ENCODE measurements around the gene ITPK1. TPM values are rescaled to one million over a fixed set of nuclear protein-coding genes. Genes with fewer than 3 reads are reported as not detected.

The ITPK1 gene
- total and polyA plus RNA-seq, 2 experiments from 2014 or later = 18.7 to 35.0 TPM

DNA sequence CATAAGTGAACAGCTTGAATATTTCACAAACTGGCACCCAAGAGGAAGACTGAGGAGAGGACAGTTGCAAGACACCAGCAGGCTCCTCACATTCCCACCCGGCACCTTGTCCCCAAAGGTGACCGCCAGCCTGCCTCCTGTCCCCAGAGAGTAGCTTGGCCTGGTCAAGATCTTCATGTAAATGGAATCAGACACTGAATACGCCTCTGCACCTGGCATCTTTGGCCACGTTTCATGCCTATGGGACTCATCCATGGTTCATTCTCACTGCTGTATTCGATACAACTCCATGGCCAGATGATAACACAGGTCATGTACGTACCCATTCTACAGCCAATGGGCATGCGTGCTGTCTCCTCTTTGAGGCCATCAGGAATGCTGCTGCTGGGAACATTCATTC lies 60.8 kb downstream of the ITPK1 start:
- Histone ChIP-seq H3K36me3 (ENCODE audit: low read depth) (no peaks in the 10 kb centered on the region), H3K9me3 (ENCODE audit: low read depth) (no peaks in the 10 kb centered on the region), H4K20me1 (ENCODE audit: insufficient read depth) (no peaks in the 10 kb centered on the region; the same call in 1 of the 2 replicates), H3K4me3 (no peak overlapping the region), H3K27ac (no peak overlapping the region), H3K4me1 (ENCODE audit: insufficient read depth) (peaks cover 14% of the 10 kb centered on the region), H3F3A (ENCODE audit: insufficient read depth) (no peaks in the 10 kb centered on the region), H3K9me2 (ENCODE audit: insufficient read depth) (no peaks in the 10 kb centered on the region), H2AFZ (no peak overlapping the region), H3K79me2 (ENCODE audit: insufficient read depth) (no peaks in the 10 kb centered on the region), H3K9ac (no peak overlapping the region), H3K27me3 (replicated peaks; ENCODE audit: insufficient read depth) (no peaks in the 10 kb centered on the region), H3K4me2 (ENCODE audit: unreplicated experiment) (no peak overlapping the region)
- 97% methylated on average over 7 of the region's 7 CpGs for WGBS, 2 experiments (ENCODE audit: low coverage in 1 of 2, low lambda C conversion rate in 2 of 2, missing lambda C conversion rate in 2 of 2)
- DNase-seq = no peak
- no peak for TF ChIP-seq EZH2phosphoT487 (IDR thresholded peaks at IDR 0.05; ENCODE audit: insufficient read depth, low read depth)
- no peak for TF ChIP-seq EZH2 (IDR thresholded peaks at IDR 0.05; ENCODE audit: insufficient read depth, poor library complexity, severe bottlenecking)
- in situ Hi-C loops (cut with MboI) = no loop called here

DNA sequence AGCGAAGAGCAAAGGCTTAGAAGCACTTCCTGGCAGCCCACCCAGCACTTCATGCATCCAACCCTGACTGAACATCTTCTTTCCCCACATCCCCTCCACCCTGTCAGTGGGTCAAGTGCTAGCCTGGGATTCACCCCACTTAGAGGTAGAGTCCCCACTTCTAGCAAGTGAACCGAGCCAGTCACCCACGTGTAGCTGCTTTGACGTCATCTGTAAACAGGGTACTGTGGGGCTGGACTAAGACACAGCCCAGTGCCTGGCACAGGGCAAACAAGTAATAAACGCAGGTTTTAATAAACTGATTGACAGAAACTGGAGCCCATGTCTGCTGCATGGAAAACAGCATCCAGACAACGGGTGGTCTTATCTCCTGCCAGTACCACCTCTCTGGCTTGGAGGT lies 61.7 kb downstream of the ITPK1 start:
- TF ChIP-seq EZH2phosphoT487 (IDR thresholded peaks at IDR 0.05; ENCODE audit: insufficient read depth, low read depth) = no peak
- no peak for TF ChIP-seq EZH2 (IDR thresholded peaks at IDR 0.05; ENCODE audit: insufficient read depth, poor library complexity, severe bottlenecking)
- no peak for DNase-seq

GRCh38 chr14:93051600-93052546 lies 63.9 kb downstream of the ITPK1 start:
- Histone ChIP-seq H3K9ac (no peak overlapping the region), H3K79me2 (ENCODE audit: insufficient read depth) (no peaks in the 10 kb centered on the region), H3K36me3 (ENCODE audit: low read depth) (no peaks in the 10 kb centered on the region), H3K27ac (no peak overlapping the region), H3K9me3 (ENCODE audit: low read depth) (no peaks in the 10 kb centered on the region), H3K4me1 (ENCODE audit: insufficient read depth) (peaks cover 9% of the 10 kb centered on the region), H2AFZ (no peak overlapping the region), H4K20me1 (ENCODE audit: insufficient read depth) (no peaks in the 10 kb centered on the region; the same call in 1 of the 2 replicates), H3K27me3 (replicated peaks; ENCODE audit: insufficient read depth) (no peaks in the 10 kb centered on the region), H3K9me2 (ENCODE audit: insufficient read depth) (no peaks in the 10 kb centered on the region), H3K4me2 (ENCODE audit: unreplicated experiment) (no peak overlapping the region), H3K4me3 (no peak overlapping the region), H3F3A (ENCODE audit: insufficient read depth) (no peaks in the 10 kb centered on the region)
- DNase-seq = no peak
- TF ChIP-seq EZH2phosphoT487 (IDR thresholded peaks at IDR 0.05; ENCODE audit: insufficient read depth, low read depth) (no peak), EZH2 (IDR thresholded peaks at IDR 0.05; ENCODE audit: insufficient read depth, poor library complexity, severe bottlenecking) (no peak)
- in situ Hi-C loops (cut with MboI) = no loop called here
- WGBS, 2 experiments (ENCODE audit: low coverage in 1 of 2, low lambda C conversion rate in 2 of 2, missing lambda C conversion rate in 2 of 2) = 92 to 96% methylated on average over 9 of the region's 9 CpGs

More for the DNA sequence above, 61.7 kb downstream of the ITPK1 start:
- Histone ChIP-seq H3K9ac (no peak overlapping the region), H3K27me3 (replicated peaks; ENCODE audit: insufficient read depth) (no peaks in the 10 kb centered on the region), H3K9me2 (ENCODE audit: insufficient read depth) (no peaks in the 10 kb centered on the region), H4K20me1 (ENCODE audit: insufficient read depth) (no peaks in the 10 kb centered on the region; the same call in 1 of the 2 replicates), H3K4me1 (ENCODE audit: insufficient read depth) (peaks cover 14% of the 10 kb centered on the region), H3K79me2 (ENCODE audit: insufficient read depth) (no peaks in the 10 kb centered on the region), H2AFZ (no peak overlapping the region), H3K27ac (no peak overlapping the region), H3F3A (ENCODE audit: insufficient read depth) (no peaks in the 10 kb centered on the region), H3K36me3 (ENCODE audit: low read depth) (no peaks in the 10 kb centered on the region), H3K9me3 (ENCODE audit: low read depth) (no peaks in the 10 kb centered on the region), H3K4me2 (ENCODE audit: unreplicated experiment) (no peak overlapping the region), H3K4me3 (no peak overlapping the region)
- in situ Hi-C loops (cut with MboI) = no loop called here
- 88 to 92% methylated on average over 6 of the region's 6 CpGs for WGBS, 2 experiments (ENCODE audit: low coverage in 1 of 2, low lambda C conversion rate in 2 of 2, missing lambda C conversion rate in 2 of 2)

GRCh38 chr14:93050761-93051160 lies 65.0 kb downstream of the ITPK1 start:
- 90 to 94% methylated on average over 12 of the region's 12 CpGs for WGBS, 2 experiments (ENCODE audit: low coverage in 1 of 2, low lambda C conversion rate in 2 of 2, missing lambda C conversion rate in 2 of 2)
- in situ Hi-C loops (cut with MboI) = no loop called here
- H3K4me3 ChIP-seq = no peak overlapping the region
- H3K9me3 ChIP-seq (ENCODE audit: low read depth) = no peaks in the 10 kb centered on the region
- H3K4me2 ChIP-seq (ENCODE audit: unreplicated experiment) = no peak overlapping the region
- H3K27ac ChIP-seq = no peak overlapping the region
- H3K9ac ChIP-seq = no peak overlapping the region
- H2AFZ ChIP-seq = no peak overlapping the region
- H4K20me1 ChIP-seq (ENCODE audit: insufficient read depth) = no peaks in the 10 kb centered on the region; the same call in 1 of the 2 replicates
- H3K27me3 ChIP-seq (replicated peaks; ENCODE audit: insufficient read depth) = no peaks in the 10 kb centered on the region
- no peaks in the 10 kb centered on the region for H3K79me2 ChIP-seq (ENCODE audit: insufficient read depth)
- peaks cover 10% of the 10 kb centered on the region for H3K4me1 ChIP-seq (ENCODE audit: insufficient read depth)
- H3F3A ChIP-seq (ENCODE audit: insufficient read depth) = no peaks in the 10 kb centered on the region
- H3K9me2 ChIP-seq (ENCODE audit: insufficient read depth) = no peaks in the 10 kb centered on the region
- TF ChIP-seq EZH2 (IDR thresholded peaks at IDR 0.05; ENCODE audit: insufficient read depth, poor library complexity, severe bottlenecking) (no peak), EZH2phosphoT487 (IDR thresholded peaks at IDR 0.05; ENCODE audit: insufficient read depth, low read depth) (no peak)
- DNase-seq = no peak
- no peaks in the 10 kb centered on the region for H3K36me3 ChIP-seq (ENCODE audit: low read depth)

Data from GM23248 (cell line).